HUDEP-2 (cell line): ENCODE measurements around the gene STX12.
"Not testable (repeated sequence)": the region's sequence is repeated elsewhere in the genome, so short reads cannot be mapped to it uniquely, and the experiment has no call there.

Experiments
- DNase-seq, 76 experiments: peaks; one replicate each; lab custom pipeline; 2025; ENCODE audit not compliant: unreplicated experiment in 76 of 76; lab: John Stamatoyannopoulos, UW

The STX12 gene

GRCh38 chr1:27774654-27775053 lies 1.6 kb downstream of the STX12 start:
- no peak for DNase-seq

- DNase-seq, result not testable (repeated sequence)
Observed at GRCh38 chr1:27775336-27775735, 2.3 kb downstream of the STX12 start.

GRCh38 chr1:27776276-27776675 lies 3.3 kb downstream of the STX12 start:
- DNase-seq, result not testable (repeated sequence)

GRCh38 chr1:27778056-27778455 lies 5.0 kb downstream of the STX12 start:
- peak in 2 of 76 experiments; percentile 3 to 10 for DNase-seq

- DNase-seq, result no peak
Observed at GRCh38 chr1:27779122-27779521, 6.1 kb downstream of the STX12 start.

- no peak for DNase-seq
Observed at GRCh38 chr1:27782950-27783349, 9.9 kb downstream of the STX12 start.

GRCh38 chr1:27784700-27785099 lies 11.7 kb downstream of the STX12 start:
- no peak for DNase-seq

- DNase-seq, result no peak
Observed at GRCh38 chr1:27785781-27786455, 12.9 kb downstream of the STX12 start.

- DNase-seq, result no peak
Observed at GRCh38 chr1:27787895-27788294, 14.9 kb downstream of the STX12 start.

GRCh38 chr1:27789540-27790041 lies 16.6 kb downstream of the STX12 start:
- DNase-seq, result peak in 1 of 76 experiments; percentile 6

- not testable (repeated sequence) for DNase-seq
Observed at GRCh38 chr1:27790270-27790669, 17.3 kb downstream of the STX12 start.

GRCh38 chr1:27795601-27796000 lies 22.6 kb downstream of the STX12 start:
- no peak for DNase-seq

- DNase-seq, result no peak
Observed at GRCh38 chr1:27804791-27805190, 31.8 kb downstream of the STX12 start.

- no peak for DNase-seq
Observed at GRCh38 chr1:27806758-27807157, 33.7 kb downstream of the STX12 start.

- DNase-seq, result no peak
Observed at GRCh38 chr1:27807385-27807784, 34.4 kb downstream of the STX12 start.

GRCh38 chr1:27808131-27808530 lies 35.1 kb downstream of the STX12 start:
- not testable (repeated sequence) for DNase-seq

GRCh38 chr1:27809883-27810282 lies 36.9 kb downstream of the STX12 start:
- DNase-seq, result no peak

- no peak for DNase-seq
Observed at GRCh38 chr1:27811741-27812500, 38.9 kb downstream of the STX12 start.

GRCh38 chr1:27816921-27817630 lies 44.1 kb downstream of the STX12 start:
- no peak for DNase-seq

GRCh38 chr1:27821761-27822315 lies 48.8 kb downstream of the STX12 start:
- no peak for DNase-seq

GRCh38 chr1:27823784-27824183 lies 50.8 kb downstream of the STX12 start:
- no peak for DNase-seq
